ENCODE data around the gene TCP11L2.

TCP11L2 gene

GRCh38 chr12:106357549-106358395 lies 55.2 kb downstream of the TCP11L2 start, which contains the start of gene POLR3B (continued):
- TF ChIP-seq ZSCAN23 (tag by site-specific recombination; IDR thresholded peaks at IDR 0.05) (peak; percentile 83; the same call in 1 of the 2 replicates), ZNF311 (tag by site-specific recombination; IDR thresholded peaks at IDR 0.05; ENCODE audit: borderline replicate concordance) (no peak), PBX3 (CRISPR knock-in tag; IDR thresholded peaks at IDR 0.05) (peak; percentile 80; the same call in 1 of the 2 replicates), ZNF510 (tag by site-specific recombination; IDR thresholded peaks at IDR 0.05; ENCODE audit: insufficient replicate concordance) (no peak), BCL11A (tag by site-specific recombination; IDR thresholded peaks at IDR 0.05; ENCODE audit: low read depth) (peak; percentile 79), ZBTB1 (tag by site-specific recombination; IDR thresholded peaks at IDR 0.05) (peak; percentile 96), ZNF530 (tag by site-specific recombination; IDR thresholded peaks at IDR 0.05; ENCODE audit: low read depth) (no peak), ZSCAN30 (tag by site-specific recombination; IDR thresholded peaks at IDR 0.05) (peak; percentile 98), ZNF704 (tag by site-specific recombination; IDR thresholded peaks at IDR 0.05) (no peak), ZBTB48 (tag by site-specific recombination; IDR thresholded peaks at IDR 0.05) (peak; percentile 99), ZNF629 (tag by site-specific recombination; IDR thresholded peaks at IDR 0.05) (peak; percentile 91), ZNF677 (tag by site-specific recombination; IDR thresholded peaks at IDR 0.05) (no peak), FEZF1 (tag by site-specific recombination; IDR thresholded peaks at IDR 0.05) (no peak), ZNF211 (tag by site-specific recombination; IDR thresholded peaks at IDR 0.05; ENCODE audit: low read depth) (no peak), ZNF133 (tag by site-specific recombination; IDR thresholded peaks at IDR 0.05) (no peak), ZNF544 (tag by site-specific recombination; IDR thresholded peaks at IDR 0.05) (no peak)

GRCh38 chr12:106358396-106359241 lies 56.1 kb downstream of the TCP11L2 start:
- CTCF ChIA-PET: interaction anchor here (0.6 to 3.6 kb wide), 27 partner anchors 9 to 750 kb away, joined by 3 to 27 read pairs (median 4); no protein-coding TSS in a partner anchor
- H3K27ac ChIP-seq (ENCODE audit: extremely low read depth, low read depth, low read length): peak overlapping the region; percentile 74; the same call in 1 of the 2 replicates

More at GRCh38 chr12:106358396-106359241, 56.1 kb downstream of the TCP11L2 start:
- Histone ChIP-seq H3K9me3 (ENCODE audit: control insufficient read depth, insufficient read depth, low read depth, low read length) (no peaks in the 10 kb centered on the region), H3K36me3 (ENCODE audit: control insufficient read depth in 2 of 2, insufficient read depth in 1 of 2, low read length in 2 of 2) (no peaks in the 10 kb centered on the region), H3K4me3 (ENCODE audit: low read depth, low read length) (peak overlapping the region; percentile 98), H3K4me1 (ENCODE audit: control insufficient read depth, insufficient read depth, low read length) (no peaks in the 10 kb centered on the region)
- POLR2A ChIA-PET: interaction anchor here (0.7 to 2.3 kb wide), 13 partner anchors 9 to 1123 kb away, joined by 3 to 10 read pairs (median 3); partner anchors contain the start of genes APPL2 and TMEM263
- TF ChIP-seq HIC1 (tag by site-specific recombination; IDR thresholded peaks at IDR 0.05): no peak
- TF ChIP-seq ELK4 (IDR thresholded peaks at IDR 0.05; ENCODE audit: borderline replicate concordance, low read depth, low read length): no peak
- no peak for TF ChIP-seq ZNF221 (tag by site-specific recombination; IDR thresholded peaks at IDR 0.05; ENCODE audit: borderline replicate concordance)
- TF ChIP-seq ZBTB26 (tag by site-specific recombination; optimal IDR thresholded peaks at IDR 0.05): no peak
- no peak for TF ChIP-seq ZNF121 (tag by site-specific recombination; IDR thresholded peaks at IDR 0.05)
- no peak for TF ChIP-seq ZNF140 (tag by site-specific recombination; IDR thresholded peaks at IDR 0.05)
